Upper lobe of left lung (tissue), 4 donors: ENCODE data around the gene IGF2R.

Experiments
- POLR2A ChIP-seq, 4 donors: fragments of 450-650 bp; IDR thresholded peaks; one replicate each; pipeline ENCODE4 v1.5.1; 2016 to 2017; ENCODE audit warnings: antibody characterized with exemption in 4 of 4, mild to moderate bottlenecking in 2 of 4
- POLR2AphosphoS5 ChIP-seq, 2 donors: sonication (generic); formaldehyde crosslinking; IDR thresholded peaks; one replicate each; pipeline ENCODE4 v1.5.1; 2017; ENCODE audit warnings: antibody characterized with exemption in 2 of 2
- TF ChIP-seq, protein P1 (sequence below), 6 experiments: fragments of 450-650 bp in 4 of 6; fragments of 200-600 bp in 2 of 6; sonication (generic) in 2 of 6; IDR thresholded peaks; one replicate each; pipeline ENCODE4 v1.5.1; 2016 to 2019; ENCODE audit warnings: antibody characterized with exemption in 6 of 6

DNA sequence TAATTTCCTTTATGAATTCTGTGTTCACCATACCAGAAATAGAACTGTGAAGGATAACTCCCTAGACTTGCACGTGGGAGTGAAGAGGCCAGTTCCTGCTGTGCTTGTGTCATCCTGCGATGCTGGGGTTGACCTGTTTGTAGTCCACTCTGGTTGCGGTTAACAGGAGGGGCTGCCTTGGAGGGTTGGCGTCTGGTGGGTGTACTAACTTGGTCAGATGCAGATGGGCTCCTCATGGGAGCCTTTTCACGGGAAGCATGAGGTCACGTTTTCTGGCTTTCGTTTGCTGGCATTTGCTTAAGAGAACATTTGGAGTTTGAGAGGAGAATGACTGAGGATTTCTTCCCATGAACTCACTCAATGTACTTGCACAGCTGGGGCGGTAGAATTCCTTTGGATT, 41.2 kb downstream of the IGF2R start:
- TF ChIP-seq, protein P1, sequence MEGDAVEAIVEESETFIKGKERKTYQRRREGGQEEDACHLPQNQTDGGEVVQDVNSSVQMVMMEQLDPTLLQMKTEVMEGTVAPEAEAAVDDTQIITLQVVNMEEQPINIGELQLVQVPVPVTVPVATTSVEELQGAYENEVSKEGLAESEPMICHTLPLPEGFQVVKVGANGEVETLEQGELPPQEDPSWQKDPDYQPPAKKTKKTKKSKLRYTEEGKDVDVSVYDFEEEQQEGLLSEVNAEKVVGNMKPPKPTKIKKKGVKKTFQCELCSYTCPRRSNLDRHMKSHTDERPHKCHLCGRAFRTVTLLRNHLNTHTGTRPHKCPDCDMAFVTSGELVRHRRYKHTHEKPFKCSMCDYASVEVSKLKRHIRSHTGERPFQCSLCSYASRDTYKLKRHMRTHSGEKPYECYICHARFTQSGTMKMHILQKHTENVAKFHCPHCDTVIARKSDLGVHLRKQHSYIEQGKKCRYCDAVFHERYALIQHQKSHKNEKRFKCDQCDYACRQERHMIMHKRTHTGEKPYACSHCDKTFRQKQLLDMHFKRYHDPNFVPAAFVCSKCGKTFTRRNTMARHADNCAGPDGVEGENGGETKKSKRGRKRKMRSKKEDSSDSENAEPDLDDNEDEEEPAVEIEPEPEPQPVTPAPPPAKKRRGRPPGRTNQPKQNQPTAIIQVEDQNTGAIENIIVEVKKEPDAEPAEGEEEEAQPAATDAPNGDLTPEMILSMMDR (IDR thresholded peaks at IDR 0.05): no peak
- TF ChIP-seq POLR2AphosphoS5 (IDR thresholded peaks at IDR 0.05) (no peak), POLR2A (IDR thresholded peaks at IDR 0.05) (no peak)
